RCC 7860 (cell line): ENCODE results near the gene PDIA5.
"Not testable (repeated sequence)": the region's sequence is repeated elsewhere in the genome, so short reads cannot be mapped to it uniquely, and the experiment has no call there.

Experiments used
- DNase-seq: peaks from one replicate; pipeline ENCODE4 v3.0.0-alpha.2; 2015; ENCODE audit warnings: low spot score
- FAIRE-seq: peaks from 2 replicates; lab custom pipeline; 2012; peaks lifted over from hg19 to GRCh38; lab: Jason Lieb, UNC

Gene PDIA5

GRCh38 chr3:123143669-123144411 is 77.0 kb downstream of the PDIA5 start:
- DNase-seq (peak; percentile 63), FAIRE-seq (no peak)

- DNase-seq (no peak), FAIRE-seq (no peak)
Measured at GRCh38 chr3:123147754-123148535, 81.1 kb downstream of the PDIA5 start.

GRCh38 chr3:123148772-123149171 is 81.9 kb downstream of the PDIA5 start:
- DNase-seq (no peak), FAIRE-seq (no peak)

GRCh38 chr3:123149525-123149924 is 82.7 kb downstream of the PDIA5 start:
- no peak for DNase-seq
- FAIRE-seq = no peak

GRCh38 chr3:123150449-123151215 is 83.8 kb downstream of the PDIA5 start:
- FAIRE-seq (no peak), DNase-seq (no peak)

- FAIRE-seq (no peak), DNase-seq (no peak)
Measured at GRCh38 chr3:123151251-123151705, 84.5 kb downstream of the PDIA5 start.

GRCh38 chr3:123151853-123152420 is 85.1 kb downstream of the PDIA5 start:
- not testable (repeated sequence) for FAIRE-seq, DNase-seq

- FAIRE-seq (no peak), DNase-seq (no peak)
Measured at GRCh38 chr3:123152687-123153086, 85.9 kb downstream of the PDIA5 start.

- DNase-seq (no peak), FAIRE-seq (no peak)
Measured at GRCh38 chr3:123153125-123154019, 86.5 kb downstream of the PDIA5 start.

GRCh38 chr3:123154020-123154985 is 87.5 kb downstream of the PDIA5 start:
- DNase-seq = no peak
- no peak for FAIRE-seq

GRCh38 chr3:123155471-123156011 is 88.7 kb downstream of the PDIA5 start:
- DNase-seq = no peak
- FAIRE-seq = no peak

- FAIRE-seq (no peak), DNase-seq (no peak)
Measured at GRCh38 chr3:123156276-123156995, 89.6 kb downstream of the PDIA5 start.

GRCh38 chr3:123157209-123157597 is 90.4 kb downstream of the PDIA5 start:
- no peak for FAIRE-seq

GRCh38 chr3:123157598-123158287 is 90.9 kb downstream of the PDIA5 start:
- FAIRE-seq (no peak), DNase-seq (no peak)

More at GRCh38 chr3:123157209-123157597, 90.4 kb downstream of the PDIA5 start:
- no peak for DNase-seq

- DNase-seq (no peak), FAIRE-seq (no peak)
Measured at GRCh38 chr3:123158330-123158729, 91.5 kb downstream of the PDIA5 start.

GRCh38 chr3:123158899-123159390 is 92.1 kb downstream of the PDIA5 start:
- DNase-seq = no peak
- FAIRE-seq = no peak
